Neural cell (in vitro differentiated cells): ENCODE data around the gene CUEDC1. TPM values are rescaled to one million over a fixed set of nuclear protein-coding genes. Genes with fewer than 3 reads are reported as not detected.

Experiments
- H2AFZ ChIP-seq: fragments of 200-600, 300-800 bp; sonication (generic), shearing (Covaris generic); 2 replicates; pipeline ENCODE4 v1.6.0; 2014; ENCODE audit warnings: low read depth, mild to moderate bottlenecking, antibody characterized with exemption, low read length, moderate library complexity
- H3F3A ChIP-seq: fragments of 200-600 bp; shearing (Covaris generic); 2 replicates; pipeline ENCODE4 v1.6.1; 2016; ENCODE audit warnings: mild to moderate bottlenecking, moderate library complexity, mixed read lengths, antibody characterized with exemption, low read length; ENCODE audit not compliant: insufficient read depth, poor library complexity, severe bottlenecking
- H3K27ac ChIP-seq: fragments of 200-600, 300-800 bp; sonication (generic), shearing (Covaris generic); 2 replicates; pipeline ENCODE4 v1.5.1; 2014; ENCODE audit warnings: mild to moderate bottlenecking, low read length, moderate library complexity
- H3K27me3 ChIP-seq: fragments of 300-800, 200-600 bp; sonication (generic), shearing (Covaris generic); 2 replicates; pipeline ENCODE4 v1.6.0; 2014; ENCODE audit warnings: mild to moderate bottlenecking, low read depth, low read length, moderate library complexity; ENCODE audit not compliant: insufficient read depth
- H3K36me3 ChIP-seq: fragments of 300-800, 200-600 bp; sonication (generic), shearing (Covaris generic); 2 replicates; pipeline ENCODE4 v1.5.1; 2014; ENCODE audit warnings: mild to moderate bottlenecking, antibody characterized with exemption, low read length, moderate library complexity; ENCODE audit not compliant: insufficient read depth
- H3K4me2 ChIP-seq: fragments of 300-800, 200-600 bp; sonication (generic), shearing (Covaris generic); 2 replicates; pipeline ENCODE4 v1.6.0; 2014; ENCODE audit warnings: mild to moderate bottlenecking, low read length
- H3K4me3 ChIP-seq: fragments of 300-800, 200-600 bp; sonication (generic), shearing (Covaris generic); 2 replicates; pipeline ENCODE4 v1.5.1; 2014; ENCODE audit warnings: mild to moderate bottlenecking, low read length, moderate library complexity
- H3K79me2 ChIP-seq: fragments of 200-600 bp; shearing (Covaris generic); replicated peaks from 2 replicates; pipeline ENCODE4 v1.6.0; 2014; ENCODE audit warnings: mild to moderate bottlenecking, low read length, moderate library complexity; ENCODE audit not compliant: insufficient read depth
- H3K9ac ChIP-seq: fragments of 300-800, 200-600 bp; sonication (generic), shearing (Covaris generic); 2 replicates; pipeline ENCODE4 v1.6.1; 2016; ENCODE audit warnings: mild to moderate bottlenecking, low read length, mixed read lengths
- H3K9me2 ChIP-seq: fragments of 200-600 bp; shearing (Covaris generic); 2 replicates; pipeline ENCODE4 v1.6.1; 2016; ENCODE audit warnings: mild to moderate bottlenecking, low read length, mixed read lengths; ENCODE audit not compliant: insufficient read depth
- H3K9me3 ChIP-seq: fragments of 200-600, 300-800 bp; sonication (generic), shearing (Covaris generic); 2 replicates; pipeline ENCODE4 v1.6.1; 2016; ENCODE audit warnings: mild to moderate bottlenecking, mixed run types, low read length, moderate library complexity, mixed read lengths
- H4K20me1 ChIP-seq: fragments of 200-600 bp; shearing (Covaris generic); 2 replicates; pipeline ENCODE4 v1.6.1; 2016; ENCODE audit warnings: mild to moderate bottlenecking, mixed run types; ENCODE audit not compliant: insufficient read depth
- EP300 ChIP-seq: fragments of 450-650 bp; conservative IDR thresholded peaks from 2 replicates; pipeline ENCODE4 v1.6.1; 2014; ENCODE audit warnings: antibody characterized with exemption, mild to moderate bottlenecking, moderate library complexity; ENCODE audit not compliant: poor library complexity, severe bottlenecking
- EZH2 ChIP-seq: fragments of 200-600, 300-800 bp; shearing (Covaris generic), sonication (generic); IDR thresholded peaks from 2 replicates; pipeline ENCODE4 v1.6.1; 2014; ENCODE audit warnings: antibody characterized with exemption, low read length, borderline replicate concordance, mild to moderate bottlenecking; ENCODE audit not compliant: insufficient read depth, poor library complexity, severe bottlenecking
- MXI1 ChIP-seq: fragments of 450-650 bp; conservative IDR thresholded peaks from 2 replicates; pipeline ENCODE4 v1.6.1; 2014; ENCODE audit warnings: antibody characterized with exemption, mild to moderate bottlenecking; ENCODE audit not compliant: poor library complexity, severe bottlenecking
- POLR2AphosphoS5 ChIP-seq: IDR thresholded peaks from 2 replicates; pipeline ENCODE4 v1.6.1; 2012
- RAD21 ChIP-seq: fragments of 450-650 bp; conservative IDR thresholded peaks from 2 replicates; pipeline ENCODE4 v1.6.1; 2014; ENCODE audit warnings: antibody characterized with exemption, mild to moderate bottlenecking, moderate library complexity
- REST ChIP-seq: IDR thresholded peaks from 2 replicates; pipeline ENCODE4 v1.6.1; 2012; ENCODE audit warnings: borderline replicate concordance
- SMC3 ChIP-seq: fragments of 450-650 bp; conservative IDR thresholded peaks from 2 replicates; pipeline ENCODE4 v1.6.1; 2014; ENCODE audit warnings: antibody characterized with exemption, mild to moderate bottlenecking, moderate library complexity; ENCODE audit not compliant: poor library complexity
- TAF1 ChIP-seq: IDR thresholded peaks from 2 replicates; pipeline ENCODE4 v1.6.1; 2012; ENCODE audit warnings: low read depth
- polyA plus RNA-seq: library from polyadenylated mRNA; depleted of rRNA; stranded (reverse); fragments of >200 nt; gene quantifications from 2 replicates; pipeline ENCODE4 v1.2.3, GENCODE V29; 2014
- TF ChIP-seq, protein P1 (sequence below): fragments of 450-650 bp; IDR thresholded peaks from 2 replicates; pipeline ENCODE4 v1.5.1; 2014; ENCODE audit warnings: antibody characterized with exemption, mild to moderate bottlenecking, moderate library complexity; ENCODE audit not compliant: poor library complexity, severe bottlenecking

Gene CUEDC1
- polyA plus RNA-seq, 1 donor from 2014 or later, result 27.0 TPM

DNA sequence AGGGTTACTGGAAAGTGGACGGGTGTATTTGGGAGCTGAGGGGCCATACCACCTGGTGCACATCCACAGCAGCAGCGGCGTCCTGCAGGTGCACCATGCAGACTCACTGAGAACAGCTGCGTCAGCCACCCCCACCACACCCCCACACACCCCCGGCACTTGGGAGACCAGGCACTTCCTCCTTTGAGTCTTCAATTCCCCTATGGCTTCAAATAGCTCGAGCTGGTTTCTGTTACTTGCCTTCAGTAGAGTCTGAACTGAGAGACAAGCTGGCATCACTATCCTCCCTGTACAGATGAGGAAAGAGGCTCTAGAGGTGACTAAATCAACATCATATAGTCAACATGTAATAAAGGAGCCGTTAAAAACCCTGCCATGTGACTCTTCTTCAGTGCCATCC lies 15.4 kb downstream of the CUEDC1 start:
- H3K27ac ChIP-seq, result no peak overlapping the region
- peaks cover 19% of the 10 kb centered on the region for H3K79me2 ChIP-seq

GRCh38 chr17:57938061-57938502 lies 17.1 kb downstream of the CUEDC1 start:
- TF ChIP-seq SMC3 (no peak), POLR2AphosphoS5 (no peak), EZH2 (no peak), MXI1 (no peak)
- H3K27ac ChIP-seq, result no peak overlapping the region
- no peak overlapping the region for H2AFZ ChIP-seq
- H3K27me3 ChIP-seq, result no peaks in the 10 kb centered on the region
- H3K9me3 ChIP-seq, result no peaks in the 10 kb centered on the region
- no peaks in the 10 kb centered on the region for H3K9me2 ChIP-seq
- H3K79me2 ChIP-seq, result peaks cover 7% of the 10 kb centered on the region
- no peak overlapping the region for H3K4me3 ChIP-seq
- H3K9ac ChIP-seq, result no peak overlapping the region
- no peak overlapping the region for H3K4me2 ChIP-seq
- no peaks in the 10 kb centered on the region for H3F3A ChIP-seq
- H3K36me3 ChIP-seq, result no peaks in the 10 kb centered on the region
- no peaks in the 10 kb centered on the region for H4K20me1 ChIP-seq

More for the DNA sequence above, 15.4 kb downstream of the CUEDC1 start:
- no peak overlapping the region for H3K4me3 ChIP-seq
- H2AFZ ChIP-seq, result no peak overlapping the region
- H4K20me1 ChIP-seq, result no peaks in the 10 kb centered on the region
- no peaks in the 10 kb centered on the region for H3K9me3 ChIP-seq
- no peaks in the 10 kb centered on the region for H3K27me3 ChIP-seq
- H3K36me3 ChIP-seq, result no peaks in the 10 kb centered on the region
- H3K9me2 ChIP-seq, result no peaks in the 10 kb centered on the region
- H3K4me2 ChIP-seq, result no peak overlapping the region
- H3K9ac ChIP-seq, result no peak overlapping the region
- TF ChIP-seq POLR2AphosphoS5 (no peak), SMC3 (no peak), MXI1 (no peak), REST (no peak), TAF1 (no peak), EZH2 (no peak), RAD21 (no peak), EP300 (no peak)
- TF ChIP-seq, protein P1, sequence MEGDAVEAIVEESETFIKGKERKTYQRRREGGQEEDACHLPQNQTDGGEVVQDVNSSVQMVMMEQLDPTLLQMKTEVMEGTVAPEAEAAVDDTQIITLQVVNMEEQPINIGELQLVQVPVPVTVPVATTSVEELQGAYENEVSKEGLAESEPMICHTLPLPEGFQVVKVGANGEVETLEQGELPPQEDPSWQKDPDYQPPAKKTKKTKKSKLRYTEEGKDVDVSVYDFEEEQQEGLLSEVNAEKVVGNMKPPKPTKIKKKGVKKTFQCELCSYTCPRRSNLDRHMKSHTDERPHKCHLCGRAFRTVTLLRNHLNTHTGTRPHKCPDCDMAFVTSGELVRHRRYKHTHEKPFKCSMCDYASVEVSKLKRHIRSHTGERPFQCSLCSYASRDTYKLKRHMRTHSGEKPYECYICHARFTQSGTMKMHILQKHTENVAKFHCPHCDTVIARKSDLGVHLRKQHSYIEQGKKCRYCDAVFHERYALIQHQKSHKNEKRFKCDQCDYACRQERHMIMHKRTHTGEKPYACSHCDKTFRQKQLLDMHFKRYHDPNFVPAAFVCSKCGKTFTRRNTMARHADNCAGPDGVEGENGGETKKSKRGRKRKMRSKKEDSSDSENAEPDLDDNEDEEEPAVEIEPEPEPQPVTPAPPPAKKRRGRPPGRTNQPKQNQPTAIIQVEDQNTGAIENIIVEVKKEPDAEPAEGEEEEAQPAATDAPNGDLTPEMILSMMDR, result no peak
- no peaks in the 10 kb centered on the region for H3F3A ChIP-seq
